Activated T-helper 1 cell treated with anti-CD3 and anti-CD28 coated beads, Interleukin-2, amount 50 U/mL, for 16 hours (primary cell): ENCODE measurements around the gene HHAT.

Experiments
- DNase-seq, 2 donors: peaks; one replicate each; pipeline ENCODE4 v3.0.0-alpha.2; 2020; ENCODE audit warnings: low read depth in 1 of 2, low spot score in 1 of 2

The HHAT gene

GRCh38 chr1:210702506-210702905 lies 373.8 kb downstream of the HHAT start:
- no peak for DNase-seq

DNA sequence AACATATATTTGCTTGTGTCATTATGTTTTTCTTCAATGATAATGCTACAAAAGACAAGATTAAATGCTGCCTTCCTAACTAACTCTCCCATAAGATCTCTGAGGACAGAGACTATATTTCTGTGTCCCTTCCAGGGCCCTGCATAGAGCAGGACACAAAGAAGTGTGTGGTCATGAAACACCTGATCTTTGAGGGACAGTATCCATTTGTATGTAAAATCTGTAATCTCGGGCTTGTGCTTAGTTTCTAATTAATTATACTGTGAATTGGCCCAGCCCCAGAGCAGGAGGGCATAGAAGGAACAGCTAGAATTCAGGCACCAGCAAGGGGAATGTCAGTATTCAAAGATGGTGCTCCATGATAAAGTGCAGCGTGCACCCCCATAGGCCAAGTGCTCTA lies 374.9 kb downstream of the HHAT start:
- no peak for DNase-seq

DNA sequence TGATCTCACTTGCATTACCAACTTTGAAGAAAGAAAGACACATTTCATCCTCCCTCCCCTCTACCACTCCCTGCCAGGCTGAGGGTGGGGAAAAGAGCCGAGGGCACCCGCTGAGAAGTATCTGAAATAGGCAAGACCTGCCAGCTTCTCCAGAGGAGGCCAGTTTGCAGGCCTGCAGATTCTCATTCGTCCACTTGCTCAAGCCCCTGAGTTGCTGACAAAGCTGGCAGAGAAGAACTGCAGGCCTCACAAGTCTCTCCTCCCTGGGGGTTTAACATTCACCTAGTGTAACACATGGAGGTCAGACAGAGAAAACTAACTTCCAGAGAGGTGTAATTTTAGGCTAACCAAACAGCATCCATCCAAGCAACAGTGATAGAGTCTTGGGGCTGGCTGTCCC lies 376.4 kb downstream of the HHAT start:
- DNase-seq: no peak

DNA sequence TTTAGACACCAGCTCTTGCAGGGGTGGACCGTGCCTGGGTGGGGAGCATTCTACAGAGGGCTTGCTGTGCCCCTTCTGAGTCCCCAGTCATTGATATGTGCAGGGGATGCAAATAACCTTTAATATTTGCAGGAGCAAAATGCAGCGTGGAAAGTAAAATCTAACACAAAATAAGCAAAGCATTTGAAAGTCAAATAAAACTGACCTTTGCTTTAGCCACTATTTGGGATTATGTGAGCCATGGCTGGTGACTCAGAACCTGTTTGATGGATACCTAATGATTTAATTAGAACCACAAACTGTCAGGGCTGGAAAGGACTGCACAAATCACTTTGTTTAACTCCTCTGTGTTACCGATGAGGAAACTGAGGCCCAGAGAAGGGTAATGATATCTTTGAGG lies 377.5 kb downstream of the HHAT start:
- DNase-seq: no peak

DNA sequence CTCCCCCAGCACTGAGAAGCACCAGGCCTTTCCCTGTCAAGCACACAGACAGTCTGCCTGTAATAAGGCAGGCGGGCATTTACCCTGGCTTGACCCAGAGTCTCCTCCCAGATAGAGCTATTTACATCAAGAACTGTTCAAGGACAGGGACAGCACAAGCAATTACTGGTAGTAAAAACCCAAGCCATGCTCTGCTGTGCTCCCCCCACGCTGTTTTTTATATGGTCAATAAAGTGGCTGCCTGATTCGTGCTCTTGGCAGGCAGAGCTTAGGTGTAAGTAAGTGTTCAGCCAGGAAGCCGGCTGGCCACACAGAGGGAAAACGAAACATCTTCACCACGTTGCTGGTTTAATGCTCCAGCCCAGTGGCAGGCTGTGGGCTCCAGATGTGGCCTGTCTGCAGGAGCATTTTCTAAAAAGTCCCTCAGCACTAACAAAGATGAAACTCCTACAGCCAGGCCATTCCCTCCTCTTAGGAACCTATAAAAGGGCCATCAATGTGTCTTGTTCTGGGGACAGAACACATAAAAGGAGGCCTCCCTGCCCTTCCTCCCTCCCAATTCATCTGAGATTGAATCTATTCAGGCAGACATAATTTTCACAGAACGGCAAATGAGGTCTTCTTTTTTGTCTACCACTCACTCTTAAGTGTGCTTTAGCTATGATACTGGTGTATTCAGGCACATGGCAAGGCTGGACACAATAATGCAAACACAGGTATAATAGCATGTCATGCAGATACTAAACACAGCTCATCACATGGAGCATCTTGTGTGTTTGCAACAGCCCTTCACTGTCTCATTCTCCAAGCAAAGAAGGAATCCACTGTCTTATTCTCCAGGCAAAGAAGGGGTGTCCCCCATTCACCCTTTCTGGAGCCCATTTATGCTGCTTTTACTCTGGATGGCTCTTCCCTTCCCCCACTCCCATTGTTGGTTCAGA lies 378.9 kb downstream of the HHAT start:
- no peak for DNase-seq

- no peak for DNase-seq
These were observed 381.0 kb downstream of the HHAT start for GRCh38 chr1:210709701-210710100.

GRCh38 chr1:210711825-210712612 lies 383.3 kb downstream of the HHAT start:
- no peak for DNase-seq

GRCh38 chr1:210715072-210715471 lies 386.4 kb downstream of the HHAT start:
- no peak for DNase-seq

- DNase-seq: no peak
These were observed 393.8 kb downstream of the HHAT start for GRCh38 chr1:210722410-210723081.

DNA sequence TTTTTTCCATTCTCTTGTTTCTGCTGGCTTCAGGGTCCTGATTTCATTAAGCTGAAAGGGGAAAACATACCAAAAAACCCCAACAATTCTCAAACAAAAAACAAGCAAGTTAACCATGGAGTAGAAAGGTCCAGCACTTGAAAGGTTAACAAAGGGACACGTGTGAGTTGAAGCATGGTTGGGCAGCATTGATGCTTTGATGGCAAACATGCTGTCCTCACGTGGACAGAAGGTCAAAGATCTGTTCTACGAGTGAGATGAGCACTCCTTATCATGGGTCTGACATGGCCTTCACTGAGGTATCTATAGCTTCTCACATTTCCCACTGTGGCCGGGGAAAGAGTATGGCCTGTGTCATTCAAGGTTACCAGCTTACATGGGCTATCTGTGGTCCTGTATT lies 394.9 kb downstream of the HHAT start:
- no peak for DNase-seq

GRCh38 chr1:210724768-210725167 lies 396.1 kb downstream of the HHAT start:
- no peak for DNase-seq
